ENCODE measurements around the gene GLIS1.

GRCh38 chr1:53554592-53555305, 184.2 kb downstream of the GLIS1 start:
- TF ChIP-seq CTCF (conservative IDR thresholded peaks at IDR 0.05; ENCODE audit: low read depth, low read length): no peak
- TF ChIP-seq EZH2 (IDR thresholded peaks at IDR 0.05; ENCODE audit: low read length, unreplicated experiment): no peak
- no peak for TF ChIP-seq EZH2phosphoT487 (IDR thresholded peaks at IDR 0.05; ENCODE audit: borderline replicate concordance, low read length)
